ENCODE data around the gene GMIP. TPM values are rescaled to one million over a fixed set of nuclear protein-coding genes. Genes with fewer than 3 reads are reported as not detected.

The GMIP gene
- total RNA-seq, 1 donor from 2014 or later: 18.5 TPM

GRCh38 chr19:19649155-19649554 lies 5.7 kb upstream of the GMIP start:
- Mint-ChIP-seq H3K4me1 (ENCODE audit: unreplicated experiment) (no peaks in the 10 kb centered on the region), H3K27ac (ENCODE audit: unreplicated experiment) (peak overlapping the region; percentile 68), H3K27me3 (ENCODE audit: unreplicated experiment) (peaks cover 23% of the 10 kb centered on the region), H3K9me3 (ENCODE audit: unreplicated experiment) (no peaks in the 10 kb centered on the region), H3K36me3 (ENCODE audit: low read depth, unreplicated experiment) (peaks cover 36% of the 10 kb centered on the region), H3K4me3 (ENCODE audit: unreplicated experiment) (peak overlapping the region; percentile 73)
- TF ChIP-seq CTCF (IDR thresholded peaks at IDR 0.05; ENCODE audit: unreplicated experiment): no peak
- no peak for DNase-seq (ENCODE audit: low spot score)

GRCh38 chr19:19647037-19647835 lies 3.8 kb upstream of the GMIP start:
- peaks cover 29% of the 10 kb centered on the region for H3K36me3 Mint-ChIP-seq (ENCODE audit: low read depth, unreplicated experiment)
- peaks cover 17% of the 10 kb centered on the region for H3K27me3 Mint-ChIP-seq (ENCODE audit: unreplicated experiment)
- no peak overlapping the region for H3K4me3 Mint-ChIP-seq (ENCODE audit: unreplicated experiment)
- H3K27ac Mint-ChIP-seq (ENCODE audit: unreplicated experiment): no peak overlapping the region
- H3K9me3 Mint-ChIP-seq (ENCODE audit: unreplicated experiment): peaks cover 3% of the 10 kb centered on the region
- peaks cover 8% of the 10 kb centered on the region for H3K4me1 Mint-ChIP-seq (ENCODE audit: unreplicated experiment)
- TF ChIP-seq CTCF (IDR thresholded peaks at IDR 0.05; ENCODE audit: unreplicated experiment): no peak
- DNase-seq (ENCODE audit: low spot score): no peak

- Mint-ChIP-seq H3K9me3 (ENCODE audit: unreplicated experiment) (peaks cover 6% of the 10 kb centered on the region), H3K27ac (ENCODE audit: unreplicated experiment) (no peak overlapping the region), H3K4me3 (ENCODE audit: unreplicated experiment) (no peak overlapping the region), H3K4me1 (ENCODE audit: unreplicated experiment) (peaks cover 11% of the 10 kb centered on the region), H3K36me3 (ENCODE audit: low read depth, unreplicated experiment) (peaks cover 29% of the 10 kb centered on the region), H3K27me3 (ENCODE audit: unreplicated experiment) (peaks cover 18% of the 10 kb centered on the region)
- no peak for DNase-seq (ENCODE audit: low spot score)
- TF ChIP-seq CTCF (IDR thresholded peaks at IDR 0.05; ENCODE audit: unreplicated experiment): no peak
These were observed 1.9 kb upstream of the GMIP start for GRCh38 chr19:19645233-19645870.

- Mint-ChIP-seq H3K4me1 (ENCODE audit: unreplicated experiment) (peaks cover 11% of the 10 kb centered on the region), H3K4me3 (ENCODE audit: unreplicated experiment) (peak overlapping the region; percentile 96), H3K27ac (ENCODE audit: unreplicated experiment) (peak overlapping the region; percentile 30), H3K36me3 (ENCODE audit: low read depth, unreplicated experiment) (peaks cover 25% of the 10 kb centered on the region), H3K9me3 (ENCODE audit: unreplicated experiment) (peaks cover 6% of the 10 kb centered on the region), H3K27me3 (ENCODE audit: unreplicated experiment) (peaks cover 17% of the 10 kb centered on the region)
- DNase-seq (ENCODE audit: low spot score): no peak
- peak; percentile 19 for TF ChIP-seq CTCF (IDR thresholded peaks at IDR 0.05; ENCODE audit: unreplicated experiment)
These were observed 564 bp upstream of the GMIP start for GRCh38 chr19:19644054-19644388.
